Cerebellar cortex (tissue), 1 donor: ENCODE measurements around the gene ATXN7.

Experiments used
- DNase-seq: peaks from one replicate; pipeline ENCODE4 v3.0.0-alpha.2; 2015; ENCODE audit warnings: low spot score

The ATXN7 gene

DNA sequence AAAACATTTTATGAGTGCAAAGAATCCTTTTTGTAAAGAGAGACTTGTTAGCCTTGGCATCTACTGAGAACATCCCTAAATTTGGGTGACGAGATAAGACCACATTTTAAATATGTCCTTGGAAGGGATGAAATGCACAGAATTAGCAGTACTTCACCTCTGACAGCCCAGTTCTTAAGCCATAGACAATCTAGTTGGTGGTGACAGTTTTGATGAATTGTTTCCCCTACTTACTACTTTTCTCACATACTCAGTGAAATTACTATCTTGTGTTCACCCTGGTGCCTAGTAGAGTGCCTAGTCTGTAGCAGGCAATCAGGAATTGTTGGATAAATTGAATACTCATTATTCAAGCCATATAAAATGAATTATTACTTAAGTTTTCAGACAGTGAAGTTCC, 45.1 kb downstream of the ATXN7 start:
- no peak for DNase-seq

DNA sequence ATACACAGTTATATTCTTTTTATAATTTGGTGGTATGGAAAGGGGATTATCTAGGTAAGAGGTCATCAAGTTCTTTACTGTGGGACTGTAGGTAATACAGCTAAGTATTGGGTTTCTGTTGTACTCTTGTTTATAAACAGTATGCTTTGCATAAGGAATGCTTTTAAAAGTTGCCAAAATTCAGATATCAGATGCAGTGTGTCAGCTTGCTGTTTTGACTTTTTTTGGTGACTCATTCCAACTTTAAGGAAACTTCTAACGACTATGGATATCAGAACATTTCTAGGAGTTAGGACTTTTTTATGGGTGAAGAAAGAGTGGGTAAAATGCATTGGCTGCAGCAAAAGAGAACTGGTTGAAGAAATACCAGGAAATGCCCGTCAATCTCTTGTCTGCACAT, 45.8 kb downstream of the ATXN7 start:
- DNase-seq = no peak

DNA sequence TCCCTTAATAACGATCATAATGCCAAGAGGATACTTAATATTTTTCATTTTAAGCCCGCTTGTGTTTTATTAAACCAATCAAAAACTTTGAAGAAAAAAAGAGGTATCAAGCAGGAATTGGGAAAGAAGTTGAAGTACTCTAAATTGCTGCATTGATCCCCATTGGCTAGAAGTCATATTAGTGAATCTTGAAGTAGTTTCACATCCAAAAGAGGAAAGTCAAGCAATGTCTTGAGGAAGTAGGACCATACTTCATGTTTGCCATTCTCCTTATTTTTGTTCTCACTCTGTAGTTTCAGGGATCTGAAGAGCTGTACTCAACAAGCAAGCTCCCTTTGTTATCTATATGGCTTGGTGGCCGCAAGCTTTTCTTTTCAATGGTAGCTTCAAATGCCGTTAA, 46.3 kb downstream of the ATXN7 start:
- no peak for DNase-seq

DNA sequence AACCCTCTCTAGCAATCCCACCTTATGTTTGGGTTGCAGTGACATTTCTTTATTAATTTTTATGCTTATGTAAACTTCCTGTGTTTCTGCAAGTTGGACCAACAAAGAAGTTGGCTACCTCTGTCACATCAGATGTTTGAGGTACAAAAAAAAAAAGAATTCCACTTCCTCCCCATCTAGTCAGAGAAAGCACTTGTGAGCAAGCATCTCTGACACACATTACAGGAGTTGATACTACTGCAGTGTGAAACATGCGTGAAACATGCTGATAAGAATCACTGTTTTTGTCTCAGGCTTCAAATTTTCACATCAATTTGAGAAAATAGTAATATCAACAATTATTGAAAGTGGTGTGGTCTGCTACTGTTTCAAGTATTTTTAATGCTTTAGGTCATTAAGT, 47.2 kb downstream of the ATXN7 start:
- DNase-seq = no peak

DNA sequence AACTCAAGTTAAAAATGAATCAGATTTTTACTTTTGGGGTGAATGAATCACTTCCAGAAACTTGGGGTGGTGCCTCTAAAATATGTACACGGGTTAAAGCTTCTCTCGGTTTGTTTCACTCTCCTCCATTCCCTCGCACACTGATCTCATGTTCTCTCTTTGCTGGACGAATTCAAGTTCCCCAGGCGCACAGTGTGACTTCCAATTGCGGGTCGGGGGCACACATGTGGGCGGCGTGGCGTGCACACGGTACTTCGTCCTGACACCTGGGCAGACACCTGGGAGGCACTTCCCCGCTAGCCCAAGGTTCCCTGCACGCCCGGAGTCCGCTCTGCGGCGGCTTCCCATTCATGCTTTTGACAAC, 47.8 kb downstream of the ATXN7 start:
- DNase-seq = no peak

GRCh38 chr3:63911873-63912767, 48.5 kb downstream of the ATXN7 start, which contains the start of gene SCAANT1:
Gene SCAANT1, minus strand, starts transcription at chr3:63912383.
- peak; percentile 76 for DNase-seq

- DNase-seq = peak; percentile 50
Measured at GRCh38 chr3:63912768-63913588, 49.3 kb downstream of the ATXN7 start.

DNA sequence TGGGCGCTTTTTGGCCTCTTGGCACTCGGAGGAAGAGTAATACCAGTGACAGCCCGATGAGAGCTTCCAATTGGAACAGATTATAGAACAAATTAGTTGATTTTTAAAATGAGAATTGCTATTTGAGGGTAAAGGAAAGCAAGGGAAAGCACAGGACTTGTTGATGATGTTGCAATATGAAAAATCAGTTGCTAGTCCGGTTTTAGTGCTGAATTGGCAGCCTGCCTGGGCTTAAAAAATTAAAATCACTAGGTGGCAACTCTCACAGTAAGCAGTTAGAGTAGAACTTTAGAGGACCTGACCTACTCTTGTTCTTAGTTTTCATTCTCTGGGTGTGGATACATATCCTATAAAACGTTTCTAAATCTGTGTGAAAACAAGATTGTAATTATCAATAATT, 50.6 kb downstream of the ATXN7 start:
- DNase-seq = no peak

DNA sequence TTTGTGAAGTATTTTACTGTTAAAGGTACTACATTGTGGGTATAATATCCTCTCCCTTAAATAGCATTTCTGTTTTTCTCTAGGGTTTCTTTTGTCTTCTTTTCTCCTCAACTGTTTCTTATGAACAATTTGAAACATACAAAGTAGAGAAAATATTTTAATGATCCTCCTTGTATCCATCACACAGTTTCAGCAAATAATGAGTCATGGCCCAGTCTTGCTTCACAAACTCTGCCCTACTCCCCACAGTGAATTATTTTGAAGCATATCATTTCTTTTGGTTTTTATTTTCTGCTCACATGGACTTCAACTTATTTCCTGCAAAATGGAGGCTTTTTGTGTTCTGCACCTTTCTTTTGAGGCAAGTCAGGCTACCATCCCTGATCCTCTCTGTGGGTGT, 54.7 kb downstream of the ATXN7 start:
- no peak for DNase-seq

DNA sequence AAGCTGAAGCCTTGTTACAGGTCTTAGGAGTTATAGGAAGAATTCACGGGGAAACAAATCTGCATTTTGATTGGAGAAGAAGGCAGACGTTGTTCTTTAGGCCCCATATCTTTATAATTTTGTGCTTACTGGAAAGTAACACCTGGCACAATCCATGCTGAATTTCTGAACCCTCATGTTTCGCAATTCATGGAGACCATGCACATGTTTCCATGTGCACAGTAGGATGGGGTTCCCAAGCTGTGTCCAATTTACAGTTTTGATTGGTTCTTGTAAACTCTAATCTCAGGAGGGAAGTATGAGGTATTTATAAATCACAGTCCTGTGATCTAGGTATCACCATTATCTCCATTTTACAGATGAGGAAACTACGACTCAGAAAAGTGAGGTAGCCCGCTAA, 56.3 kb downstream of the ATXN7 start:
- DNase-seq = no peak

DNA sequence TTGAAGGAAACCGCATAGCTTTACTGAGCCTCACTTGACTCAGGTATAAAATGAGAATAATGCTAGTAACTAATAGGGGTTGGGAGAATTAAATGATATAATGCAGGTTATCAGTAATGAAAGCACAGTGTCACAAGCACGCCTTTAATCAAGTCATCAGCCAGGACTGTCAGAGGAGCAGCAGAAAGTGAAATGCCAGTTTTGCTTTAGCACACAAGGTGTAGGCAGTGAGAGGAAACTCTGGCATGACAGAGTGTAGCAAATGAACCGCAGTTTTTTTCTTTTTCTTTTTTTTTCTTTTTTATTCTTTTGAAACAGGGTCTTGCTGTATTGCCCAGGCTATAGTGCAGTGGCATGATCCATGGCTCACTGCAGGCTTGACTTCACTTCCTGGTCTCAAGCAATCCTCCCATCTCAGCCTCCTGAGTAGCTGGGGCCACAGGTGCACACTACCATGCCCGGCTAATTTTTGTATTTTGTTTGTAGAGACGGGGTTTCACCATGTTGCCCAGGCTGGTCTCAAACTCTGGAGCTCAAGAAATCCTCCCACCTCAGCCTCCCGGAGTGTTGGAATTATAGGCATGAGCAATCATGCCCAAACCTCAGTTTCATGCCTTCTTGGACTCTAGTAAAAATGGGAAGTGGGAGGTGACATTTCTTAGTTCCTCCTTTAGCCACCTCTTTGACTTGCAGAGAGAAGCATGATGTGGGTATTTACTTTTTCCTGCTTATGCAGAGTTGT, 58.2 kb downstream of the ATXN7 start:
- no peak for DNase-seq

DNA sequence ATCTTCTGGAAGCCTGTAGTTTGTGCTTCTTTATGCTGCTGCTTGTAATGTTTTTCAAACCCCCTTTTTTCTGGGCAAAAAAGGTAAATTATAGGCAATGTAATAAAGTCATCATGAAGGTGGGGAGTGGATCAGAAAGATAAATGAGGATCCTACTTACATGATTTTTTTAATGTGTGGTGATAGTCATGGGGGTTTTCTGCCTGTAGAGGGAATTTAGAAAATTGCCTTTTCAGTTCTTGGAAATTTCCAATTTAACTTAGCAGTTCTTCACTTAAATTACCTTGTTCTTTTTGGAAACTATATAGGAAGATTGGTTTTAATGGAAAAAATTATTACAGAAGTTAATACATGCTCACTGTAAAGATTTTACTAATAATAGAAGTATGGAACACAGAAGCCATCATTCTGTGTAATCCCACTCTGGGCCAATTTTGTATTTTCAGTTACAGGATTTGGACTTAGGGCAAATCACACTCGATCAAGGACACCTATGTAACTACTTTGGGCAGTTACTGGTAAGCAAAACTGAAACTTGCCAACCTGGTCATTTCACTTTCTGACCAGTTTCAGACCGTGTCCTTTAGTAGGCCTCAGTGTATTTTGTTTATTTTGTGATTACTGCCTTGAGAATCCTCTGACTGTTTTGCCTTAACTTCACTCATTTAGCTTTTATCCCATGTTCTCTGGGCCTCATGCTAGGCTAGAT, 59.0 kb downstream of the ATXN7 start:
- no peak for DNase-seq

- no peak for DNase-seq
Measured at GRCh38 chr3:63926309-63926708, 62.6 kb downstream of the ATXN7 start.

GRCh38 chr3:63927422-63928280, 64.0 kb downstream of the ATXN7 start:
- no peak for DNase-seq

DNA sequence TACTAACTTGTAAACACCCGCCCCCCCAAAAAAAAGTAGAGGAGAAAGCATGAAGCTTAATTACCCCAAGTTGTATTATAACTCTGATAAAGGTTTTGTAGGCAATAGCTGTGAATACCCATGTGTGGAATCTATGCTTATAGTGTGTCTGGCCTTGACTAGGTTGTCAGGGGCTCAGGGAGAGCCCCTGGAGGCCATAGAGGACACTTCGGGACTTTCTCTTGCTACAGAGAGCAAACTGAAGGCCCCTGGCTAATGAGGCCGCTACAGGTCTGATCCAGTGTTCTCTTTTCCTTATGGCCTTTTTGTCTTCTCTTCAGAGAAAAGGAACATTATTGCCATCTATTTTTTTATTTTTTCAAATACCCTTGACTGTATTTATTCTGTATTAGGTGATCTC, 67.6 kb downstream of the ATXN7 start:
- DNase-seq = no peak

DNA sequence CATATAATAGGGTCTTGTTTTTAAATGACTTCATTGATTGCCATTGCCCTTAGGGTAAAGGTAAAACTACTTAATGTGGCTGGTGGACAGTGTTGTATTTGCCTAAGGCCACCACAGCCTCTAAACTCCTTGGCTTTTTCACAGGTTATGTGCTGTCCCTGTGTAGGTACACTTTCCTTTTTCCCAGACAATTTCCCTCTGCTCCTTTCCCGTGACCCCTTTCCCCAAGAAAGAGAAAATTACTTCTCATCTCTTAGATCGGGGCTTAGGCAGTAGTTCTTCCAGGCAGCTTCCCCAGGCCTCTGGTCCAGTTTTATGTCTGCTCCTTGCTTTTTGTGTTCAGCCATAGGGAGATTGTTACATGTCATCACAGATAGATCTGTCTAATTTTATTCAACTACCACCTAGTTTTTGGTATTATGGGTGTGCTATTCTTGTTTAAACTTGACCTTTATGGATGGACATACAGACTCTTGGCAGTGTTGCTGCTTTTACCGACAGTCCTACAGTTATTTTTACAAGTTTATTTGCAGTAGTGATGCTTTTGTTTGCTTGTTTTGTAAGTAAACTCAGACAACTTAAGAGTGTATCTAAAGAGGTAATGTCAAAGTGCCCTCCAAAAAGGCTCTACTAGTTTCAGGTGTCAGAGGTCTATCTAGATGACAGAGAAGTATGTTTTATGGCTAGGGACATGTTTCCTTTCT, 69.0 kb downstream of the ATXN7 start:
- DNase-seq = no peak

DNA sequence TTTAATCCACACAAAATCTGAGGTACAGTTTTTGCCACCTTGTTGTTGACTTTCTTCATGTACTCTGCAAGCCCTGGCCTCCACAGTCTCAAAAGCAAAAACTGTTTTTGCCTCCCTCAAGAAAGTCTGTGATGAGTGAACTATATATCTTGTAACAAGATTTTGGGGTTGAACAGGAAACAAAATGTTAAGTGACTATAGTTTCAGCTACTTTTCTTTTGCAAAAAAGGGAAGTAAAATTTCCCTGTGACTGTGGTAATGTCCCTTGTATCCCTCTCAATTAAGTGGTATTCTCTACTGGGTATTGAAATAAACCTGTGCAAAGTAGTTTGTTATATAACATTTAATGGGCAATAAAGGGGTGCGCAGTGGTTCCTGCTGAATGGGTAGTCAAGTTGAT, 69.8 kb downstream of the ATXN7 start:
- no peak for DNase-seq

GRCh38 chr3:63934041-63934866, 70.6 kb downstream of the ATXN7 start:
- DNase-seq = no peak

DNA sequence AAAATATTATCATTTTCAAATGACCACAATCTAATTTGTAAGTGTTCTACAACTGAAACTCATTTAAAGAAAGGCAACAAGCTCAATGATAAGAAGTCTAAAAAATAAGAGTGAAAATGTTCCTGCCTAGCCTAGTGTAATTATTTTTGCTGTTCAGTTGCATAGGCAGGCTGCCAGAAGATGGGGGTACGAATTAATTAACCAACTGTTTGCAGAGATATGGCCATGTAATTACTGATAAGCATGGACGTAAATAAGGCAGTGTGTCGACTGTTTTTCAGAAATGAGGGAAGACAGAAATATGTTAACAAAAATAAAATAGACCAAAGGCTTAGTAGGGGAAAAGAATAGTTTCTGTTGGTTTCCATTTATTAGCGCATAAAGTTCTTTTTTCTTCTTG, 73.3 kb downstream of the ATXN7 start:
- DNase-seq = no peak
